HCT116 (cell line): ENCODE results near the gene LKAAEAR1. TPM values are rescaled to one million over a fixed set of nuclear protein-coding genes. Genes with fewer than 3 reads are reported as not detected.

ENCODE experiments used
- ATAC-seq: fragments of 200-7000 bp; cut with Tn5 transposase; 2 replicates; pipeline ENCODE4 v1.9.1; 2020; ENCODE audit warnings: mild to moderate bottlenecking, moderate library complexity
- BruUV-seq: library from RNA; stranded (reverse); fragments of 400-500 nt; replicated peaks from 2 replicates; lab custom pipeline; 2021; lab: Mats Ljungman, UMichigan
- CTCF ChIA-PET: fragments of 300-600 bp; sonication (Branson Sonifier 250); formaldehyde crosslinking; loops from one replicate; lab custom pipeline; 2021; ENCODE audit warnings: antibody characterized with exemption; lab: Charles Lee
- POLR2A ChIA-PET: fragments of 300-600, 350-600 bp; sonication (Branson Sonifier 250); formaldehyde crosslinking; loops from one replicate; lab custom pipeline; 2021; ENCODE audit warnings: antibody characterized with exemption; lab: Charles Lee
- RAD21 ChIA-PET, 2 experiments: fragments of 300-600 bp; sonication (Branson Sonifier 250); formaldehyde crosslinking; loops; one replicate each; lab custom pipeline; 2023; ENCODE audit warnings: low total read pairs in 2 of 2; ENCODE audit not compliant: uncharacterized antibody in 2 of 2, unreplicated experiment in 2 of 2, low non-redundant PET in 1 of 2; lab: Charles Lee
- DNase-seq: peaks from one replicate; pipeline ENCODE4 v3.0.0-alpha.2; 2010; ENCODE audit warnings: low read depth, low spot score
- H2AFZ ChIP-seq: fragments of 200-600 bp; shearing (Covaris generic), sonication (generic); 2 replicates; pipeline ENCODE4 v1.6.1; 2017; ENCODE audit warnings: low read depth, mixed run types, mixed read lengths, antibody characterized with exemption, low read length; ENCODE audit not compliant: poor library complexity, severe bottlenecking
- H3K27ac ChIP-seq: 2 replicates; pipeline ENCODE4 v1.5.1; 2012; ENCODE audit warnings: low read depth, low read length
- H3K27me3 ChIP-seq: fragments of 200-600 bp; sonication (generic); 2 replicates; pipeline ENCODE4 v1.6.1; 2016; ENCODE audit warnings: mixed run types, low read length, mixed read lengths; ENCODE audit not compliant: insufficient read depth
- H3K36me3 ChIP-seq, 2 experiments: fragments of 200-500 bp in 1 of 2; fragments of 200-600 bp in 1 of 2; sonication (Bioruptor generic) in 1 of 2; sonication (generic) in 1 of 2; 2 replicates each; pipeline versions ENCODE4 v1.5.1 to v1.6.1; 2014 to 2016; ENCODE audit warnings: low read length in 2 of 2, inconsistent platforms in 1 of 2, mixed read lengths in 1 of 2, mixed run types in 1 of 2; ENCODE audit not compliant: insufficient read depth in 2 of 2, control insufficient read depth in 1 of 2
- H3K4me1 ChIP-seq, 2 experiments: fragments of 200-600 bp in 1 of 2; sonication (generic) in 1 of 2; 2 replicates each; pipeline versions ENCODE4 v1.5.1 to v1.6.1; 2012 to 2017; ENCODE audit warnings: low read length in 2 of 2, inconsistent platforms in 1 of 2, mild to moderate bottlenecking in 1 of 2, mixed read lengths in 1 of 2, mixed run types in 1 of 2, moderate library complexity in 1 of 2; ENCODE audit not compliant: insufficient read depth in 2 of 2, control insufficient read depth in 1 of 2
- H3K4me2 ChIP-seq: fragments of 200-600 bp; sonication (generic); 2 replicates; pipeline ENCODE4 v1.6.1; 2017; ENCODE audit warnings: mixed run types, low read length, mixed read lengths
- H3K4me3 ChIP-seq, 2 experiments: fragments of 200-600 bp in 1 of 2; sonication (generic) in 1 of 2; replicated peaks in 1 of 2; 2 replicates each; pipeline ENCODE4 v1.5.1; 2011 to 2016; ENCODE audit warnings: low read length in 2 of 2, control low read depth in 1 of 2, low read depth in 1 of 2, mild to moderate bottlenecking in 1 of 2, mixed read lengths in 1 of 2, mixed run types in 1 of 2
- H3K79me2 ChIP-seq: fragments of 200-600 bp; sonication (generic); 2 replicates; pipeline ENCODE4 v1.6.1; 2017; ENCODE audit warnings: mild to moderate bottlenecking, mixed run types, low read length, moderate library complexity, mixed read lengths; ENCODE audit not compliant: insufficient read depth
- H3K9ac ChIP-seq: fragments of 200-600 bp; sonication (generic); 2 replicates; pipeline ENCODE4 v1.6.1; 2016; ENCODE audit warnings: low read length, mixed read lengths
- H3K9me2 ChIP-seq: fragments of 200-600 bp; sonication (generic), shearing (Covaris generic); 2 replicates; pipeline ENCODE4 v1.6.1; 2017; ENCODE audit warnings: mixed run types, mild to moderate bottlenecking, moderate library complexity; ENCODE audit not compliant: insufficient read depth
- H3K9me3 ChIP-seq, 2 experiments: fragments of 200-500 bp in 1 of 2; fragments of 200-600 bp in 1 of 2; sonication (Bioruptor generic) in 1 of 2; sonication (generic) in 1 of 2; 2 replicates each; pipeline ENCODE4 v1.6.1; 2014 to 2017; ENCODE audit warnings: low read length in 2 of 2, mixed read lengths in 2 of 2, inconsistent platforms in 1 of 2, low read depth in 1 of 2, mild to moderate bottlenecking in 1 of 2, mixed run types in 1 of 2, moderate library complexity in 1 of 2; ENCODE audit not compliant: control insufficient read depth in 1 of 2, insufficient read depth in 1 of 2
- H4K20me1 ChIP-seq: fragments of 200-600 bp; sonication (generic), shearing (Covaris generic); 2 replicates; pipeline ENCODE4 v1.6.1; 2017; ENCODE audit warnings: mixed run types, mild to moderate bottlenecking, moderate library complexity; ENCODE audit not compliant: insufficient read depth
- CBX3 ChIP-seq: IDR thresholded peaks from 2 replicates; pipeline ENCODE4 v1.6.1; 2012; ENCODE audit warnings: low read depth
- CEBPB ChIP-seq: IDR thresholded peaks from 2 replicates; pipeline ENCODE4 v1.6.1; 2012; ENCODE audit warnings: low read depth
- EGR1 ChIP-seq: IDR thresholded peaks from 2 replicates; pipeline ENCODE4 v1.6.1; 2012; ENCODE audit warnings: low read depth
- EZH2 ChIP-seq: fragments of 200-600 bp; sonication (generic); IDR thresholded peaks from 2 replicates; pipeline ENCODE4 v1.6.1; 2017; ENCODE audit warnings: antibody characterized with exemption, mixed run types
- EZH2phosphoT487 ChIP-seq: fragments of 200-600 bp; IDR thresholded peaks from 2 replicates; pipeline ENCODE4 v1.6.1; 2018; ENCODE audit warnings: antibody characterized with exemption, borderline replicate concordance
- FOSL1 ChIP-seq: IDR thresholded peaks from 2 replicates; pipeline ENCODE4 v1.6.1; 2012; ENCODE audit warnings: low read depth
- JUND ChIP-seq: IDR thresholded peaks from 2 replicates; pipeline ENCODE4 v1.6.1; 2012
- POLR2A ChIP-seq: IDR thresholded peaks from 2 replicates; pipeline ENCODE4 v1.7.0; 2011; ENCODE audit warnings: borderline replicate concordance; ENCODE audit not compliant: insufficient read depth, insufficient read length; ENCODE audit errors: extremely low read depth
- POLR2AphosphoS5 ChIP-seq: IDR thresholded peaks from 2 replicates; pipeline ENCODE4 v1.6.1; 2011; ENCODE audit warnings: mild to moderate bottlenecking, low read depth, low read length, moderate library complexity
- RAD21 ChIP-seq: IDR thresholded peaks from 2 replicates; pipeline ENCODE4 v1.6.1; 2012; ENCODE audit warnings: low read depth, mild to moderate bottlenecking
- SIN3A ChIP-seq: IDR thresholded peaks from 2 replicates; pipeline ENCODE4 v1.6.1; 2012; ENCODE audit warnings: low read depth
- SP1 ChIP-seq: IDR thresholded peaks from 2 replicates; pipeline ENCODE4 v1.6.1; 2012; ENCODE audit warnings: low read depth
- TCF7L2 ChIP-seq: IDR thresholded peaks from 2 replicates; pipeline ENCODE4 v1.7.0; 2011; ENCODE audit warnings: borderline replicate concordance, inconsistent platforms; ENCODE audit not compliant: insufficient read depth, insufficient read length; ENCODE audit errors: extremely low read depth
- YY1 ChIP-seq: IDR thresholded peaks from 2 replicates; pipeline ENCODE4 v1.6.1; 2011; ENCODE audit warnings: low read length, low read depth, moderate library complexity, mild to moderate bottlenecking; ENCODE audit not compliant: insufficient replicate concordance; ENCODE audit errors: extremely low read depth
- ZFX ChIP-seq: fragments of 450-650 bp; IDR thresholded peaks from 2 replicates; pipeline ENCODE4 v1.6.1; 2017
- ZNF274 ChIP-seq: fragments of 200-500 bp; sonication (Bioruptor generic); IDR thresholded peaks from 2 replicates; pipeline ENCODE4 v1.6.1; 2014; ENCODE audit warnings: mild to moderate bottlenecking, low read depth, low read length, inconsistent platforms
- intact Hi-C: fragments of 100-400 bp; cut with micrococcal nuclease; formaldehyde crosslinking; loops from 2 replicates; pipeline ENCODE4 v1.10.0; 2022
- total RNA-seq: library from RNA; stranded (reverse); gene quantifications from one replicate; pipeline ENCODE4 v1.2.1, GENCODE V29; 2021; ENCODE audit not compliant: unreplicated experiment
- TF ChIP-seq, protein P1 (sequence below): IDR thresholded peaks from 2 replicates; pipeline ENCODE4 v1.6.1; 2012
- TF ChIP-seq, protein P2 (sequence below): IDR thresholded peaks from 2 replicates; pipeline ENCODE4 v1.6.1; 2011; ENCODE audit warnings: mild to moderate bottlenecking, low read length, moderate library complexity; ENCODE audit not compliant: insufficient replicate concordance; ENCODE audit errors: extremely low read depth
- TF ChIP-seq, protein P3 (sequence below), 3 experiments: fragments of 200-600 bp in 1 of 3; sonication (generic) in 1 of 3; IDR thresholded peaks in 2 of 3; conservative IDR thresholded peaks in 1 of 3; 2 replicates each; pipeline ENCODE4 v1.5.1; 2012 to 2017; ENCODE audit warnings: low read depth in 2 of 3, low read length in 2 of 3, antibody characterized with exemption in 1 of 3, borderline replicate concordance in 1 of 3, control low read depth in 1 of 3, mild to moderate bottlenecking in 1 of 3, mixed read lengths in 1 of 3, mixed run types in 1 of 3, moderate library complexity in 1 of 3; ENCODE audit not compliant: insufficient read depth in 1 of 3
- TF ChIP-seq, protein P4 (sequence below): IDR thresholded peaks from 2 replicates; pipeline ENCODE4 v1.6.1; 2012; ENCODE audit warnings: low read depth

LKAAEAR1 gene
- total RNA-seq, 1 experiment from 2014 or later, result not detected

DNA sequence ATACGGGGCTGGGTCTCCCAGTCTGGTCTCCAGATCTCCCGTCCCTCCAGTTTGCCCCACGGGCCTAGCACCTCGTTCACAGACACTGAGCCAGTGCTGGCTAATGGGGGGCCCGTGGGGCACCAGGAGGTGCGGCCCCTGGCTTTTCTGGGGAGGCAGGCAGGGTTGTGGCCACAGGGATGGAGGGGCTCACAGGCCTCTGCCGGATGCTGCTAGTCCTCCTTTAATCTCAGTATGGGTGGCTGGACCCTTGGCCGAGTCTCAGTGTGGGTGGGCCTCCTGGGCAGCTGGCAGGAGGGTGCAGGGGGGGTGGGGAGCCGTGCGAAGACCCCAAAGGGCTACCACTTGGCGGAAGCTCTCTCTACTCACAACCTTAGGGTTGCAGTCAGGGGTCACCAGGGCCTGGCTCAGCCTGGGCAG, 33.2 kb downstream of the LKAAEAR1 start:
- no TSS peak for BruUV-seq
- no peak for DNase-seq
- H3K27me3 ChIP-seq, result no peaks in the 10 kb centered on the region
- ChIA-PET POLR2A (interaction anchor here (0.6 kb wide), 1 partner anchor 477 kb away, joined by 3 read pairs; no protein-coding TSS in a partner anchor), RAD21 (no interaction called here), CTCF (interaction anchor here (0.8 kb wide), 1 partner anchor 13 kb away, joined by 3 read pairs; no protein-coding TSS in a partner anchor)
- intact Hi-C loops, result loop anchor here (10.0 kb wide), 1 partner anchor 346 kb away; the partner anchor contains the start of genes ARFRP1 and ZGPAT
- H2AFZ ChIP-seq, result no peak overlapping the region
- H3K4me3 ChIP-seq, result no peak overlapping the region
- peaks cover 16 to 36% of the 10 kb centered on the region in 2 experiments for H3K4me1 ChIP-seq
- no peak for ATAC-seq
- no peaks in the 10 kb centered on the region for H3K36me3 ChIP-seq
- no peaks in the 10 kb centered on the region for H3K9me2 ChIP-seq
- TF ChIP-seq, protein P1, sequence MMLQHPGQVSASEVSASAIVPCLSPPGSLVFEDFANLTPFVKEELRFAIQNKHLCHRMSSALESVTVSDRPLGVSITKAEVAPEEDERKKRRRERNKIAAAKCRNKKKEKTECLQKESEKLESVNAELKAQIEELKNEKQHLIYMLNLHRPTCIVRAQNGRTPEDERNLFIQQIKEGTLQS, result no peak
- TF ChIP-seq ZFX, result no peak
- TF ChIP-seq SIN3A, result no peak
- no peak for TF ChIP-seq YY1
- TF ChIP-seq FOSL1, result no peak
- no peak for TF ChIP-seq TCF7L2
- TF ChIP-seq EZH2, result no peak
- TF ChIP-seq SP1, result no peak
- no peak for TF ChIP-seq ZNF274
- no peak for TF ChIP-seq POLR2A
- TF ChIP-seq, protein P2, sequence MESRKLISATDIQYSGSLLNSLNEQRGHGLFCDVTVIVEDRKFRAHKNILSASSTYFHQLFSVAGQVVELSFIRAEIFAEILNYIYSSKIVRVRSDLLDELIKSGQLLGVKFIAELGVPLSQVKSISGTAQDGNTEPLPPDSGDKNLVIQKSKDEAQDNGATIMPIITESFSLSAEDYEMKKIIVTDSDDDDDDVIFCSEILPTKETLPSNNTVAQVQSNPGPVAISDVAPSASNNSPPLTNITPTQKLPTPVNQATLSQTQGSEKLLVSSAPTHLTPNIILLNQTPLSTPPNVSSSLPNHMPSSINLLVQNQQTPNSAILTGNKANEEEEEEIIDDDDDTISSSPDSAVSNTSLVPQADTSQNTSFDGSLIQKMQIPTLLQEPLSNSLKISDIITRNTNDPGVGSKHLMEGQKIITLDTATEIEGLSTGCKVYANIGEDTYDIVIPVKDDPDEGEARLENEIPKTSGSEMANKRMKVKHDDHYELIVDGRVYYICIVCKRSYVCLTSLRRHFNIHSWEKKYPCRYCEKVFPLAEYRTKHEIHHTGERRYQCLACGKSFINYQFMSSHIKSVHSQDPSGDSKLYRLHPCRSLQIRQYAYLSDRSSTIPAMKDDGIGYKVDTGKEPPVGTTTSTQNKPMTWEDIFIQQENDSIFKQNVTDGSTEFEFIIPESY, result no peak
- no peak for TF ChIP-seq CEBPB
- TF ChIP-seq, protein P3, sequence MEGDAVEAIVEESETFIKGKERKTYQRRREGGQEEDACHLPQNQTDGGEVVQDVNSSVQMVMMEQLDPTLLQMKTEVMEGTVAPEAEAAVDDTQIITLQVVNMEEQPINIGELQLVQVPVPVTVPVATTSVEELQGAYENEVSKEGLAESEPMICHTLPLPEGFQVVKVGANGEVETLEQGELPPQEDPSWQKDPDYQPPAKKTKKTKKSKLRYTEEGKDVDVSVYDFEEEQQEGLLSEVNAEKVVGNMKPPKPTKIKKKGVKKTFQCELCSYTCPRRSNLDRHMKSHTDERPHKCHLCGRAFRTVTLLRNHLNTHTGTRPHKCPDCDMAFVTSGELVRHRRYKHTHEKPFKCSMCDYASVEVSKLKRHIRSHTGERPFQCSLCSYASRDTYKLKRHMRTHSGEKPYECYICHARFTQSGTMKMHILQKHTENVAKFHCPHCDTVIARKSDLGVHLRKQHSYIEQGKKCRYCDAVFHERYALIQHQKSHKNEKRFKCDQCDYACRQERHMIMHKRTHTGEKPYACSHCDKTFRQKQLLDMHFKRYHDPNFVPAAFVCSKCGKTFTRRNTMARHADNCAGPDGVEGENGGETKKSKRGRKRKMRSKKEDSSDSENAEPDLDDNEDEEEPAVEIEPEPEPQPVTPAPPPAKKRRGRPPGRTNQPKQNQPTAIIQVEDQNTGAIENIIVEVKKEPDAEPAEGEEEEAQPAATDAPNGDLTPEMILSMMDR (IDR thresholded peaks at IDR 0.05 in 2 of 3, conservative IDR thresholded peaks at IDR 0.05 in 1 of 3; ENCODE audit: borderline replicate concordance in 1 of 3, insufficient read depth in 1 of 3, low read depth in 2 of 3, low read length in 2 of 3), result no peak
- TF ChIP-seq, protein P4, sequence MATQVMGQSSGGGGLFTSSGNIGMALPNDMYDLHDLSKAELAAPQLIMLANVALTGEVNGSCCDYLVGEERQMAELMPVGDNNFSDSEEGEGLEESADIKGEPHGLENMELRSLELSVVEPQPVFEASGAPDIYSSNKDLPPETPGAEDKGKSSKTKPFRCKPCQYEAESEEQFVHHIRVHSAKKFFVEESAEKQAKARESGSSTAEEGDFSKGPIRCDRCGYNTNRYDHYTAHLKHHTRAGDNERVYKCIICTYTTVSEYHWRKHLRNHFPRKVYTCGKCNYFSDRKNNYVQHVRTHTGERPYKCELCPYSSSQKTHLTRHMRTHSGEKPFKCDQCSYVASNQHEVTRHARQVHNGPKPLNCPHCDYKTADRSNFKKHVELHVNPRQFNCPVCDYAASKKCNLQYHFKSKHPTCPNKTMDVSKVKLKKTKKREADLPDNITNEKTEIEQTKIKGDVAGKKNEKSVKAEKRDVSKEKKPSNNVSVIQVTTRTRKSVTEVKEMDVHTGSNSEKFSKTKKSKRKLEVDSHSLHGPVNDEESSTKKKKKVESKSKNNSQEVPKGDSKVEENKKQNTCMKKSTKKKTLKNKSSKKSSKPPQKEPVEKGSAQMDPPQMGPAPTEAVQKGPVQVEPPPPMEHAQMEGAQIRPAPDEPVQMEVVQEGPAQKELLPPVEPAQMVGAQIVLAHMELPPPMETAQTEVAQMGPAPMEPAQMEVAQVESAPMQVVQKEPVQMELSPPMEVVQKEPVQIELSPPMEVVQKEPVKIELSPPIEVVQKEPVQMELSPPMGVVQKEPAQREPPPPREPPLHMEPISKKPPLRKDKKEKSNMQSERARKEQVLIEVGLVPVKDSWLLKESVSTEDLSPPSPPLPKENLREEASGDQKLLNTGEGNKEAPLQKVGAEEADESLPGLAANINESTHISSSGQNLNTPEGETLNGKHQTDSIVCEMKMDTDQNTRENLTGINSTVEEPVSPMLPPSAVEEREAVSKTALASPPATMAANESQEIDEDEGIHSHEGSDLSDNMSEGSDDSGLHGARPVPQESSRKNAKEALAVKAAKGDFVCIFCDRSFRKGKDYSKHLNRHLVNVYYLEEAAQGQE, result no peak
- no peak for TF ChIP-seq POLR2AphosphoS5
- TF ChIP-seq EZH2phosphoT487, result no peak
- TF ChIP-seq CBX3, result no peak
- no peak for TF ChIP-seq JUND
- TF ChIP-seq EGR1, result no peak
- no peak for TF ChIP-seq RAD21
- H4K20me1 ChIP-seq, result no peaks in the 10 kb centered on the region
- H3K27ac ChIP-seq, result no peak overlapping the region
- no peaks in the 10 kb centered on the region for H3K9me3 ChIP-seq
- H3K79me2 ChIP-seq, result no peaks in the 10 kb centered on the region
- H3K9ac ChIP-seq, result no peak overlapping the region
- H3K4me2 ChIP-seq, result no peak overlapping the region
